COLO668 (cell line): Measurements from ENCODE around the gene RIN3.
"Not testable (repeated sequence)": the region's sequence is repeated elsewhere in the genome, so short reads cannot be mapped to it uniquely, and the experiment has no call there.

Source experiments
- DNase-seq: peaks from one replicate; lab custom pipeline; 2025; ENCODE audit not compliant: unreplicated experiment; lab: John Stamatoyannopoulos, UW

RIN3 gene

DNA sequence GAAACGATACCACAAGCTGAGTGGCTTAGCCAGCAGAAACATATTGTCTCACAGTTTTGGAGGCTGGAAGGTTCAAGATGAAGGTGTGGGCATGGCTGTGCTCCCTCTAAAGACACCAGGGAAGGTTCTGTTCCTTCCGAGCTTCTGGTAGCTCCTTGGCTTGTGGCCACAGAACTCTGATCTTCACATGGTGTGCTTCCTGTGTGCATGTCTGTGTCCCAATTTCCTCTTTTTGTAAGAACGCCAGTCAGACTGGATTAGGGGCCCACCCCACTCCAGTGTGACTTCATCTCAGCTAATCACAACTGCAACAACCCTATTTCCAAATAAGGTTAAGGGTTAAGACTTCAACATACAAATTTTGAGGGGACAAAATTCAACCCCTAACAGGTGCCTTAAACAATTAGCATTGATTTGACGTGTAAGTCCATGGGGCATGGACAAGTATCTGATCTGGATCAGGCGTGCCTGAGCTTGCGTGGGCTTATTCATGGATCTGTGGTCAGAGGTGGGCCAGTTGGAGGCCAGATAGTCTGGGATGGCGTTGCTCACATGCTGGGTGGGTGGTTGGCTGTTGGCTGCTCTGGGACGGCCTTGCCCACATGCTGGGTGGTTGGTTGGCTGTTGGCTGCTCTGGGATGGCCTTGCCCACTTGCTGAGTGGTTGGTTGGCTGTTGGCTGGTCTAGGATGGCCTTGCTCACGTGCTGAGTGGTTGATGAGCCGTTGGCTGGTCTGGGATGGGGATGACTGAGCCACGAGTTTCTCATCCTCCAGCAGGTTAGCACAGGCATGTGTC, 146.4 kb downstream of the RIN3 start:
- no peak for DNase-seq

DNA sequence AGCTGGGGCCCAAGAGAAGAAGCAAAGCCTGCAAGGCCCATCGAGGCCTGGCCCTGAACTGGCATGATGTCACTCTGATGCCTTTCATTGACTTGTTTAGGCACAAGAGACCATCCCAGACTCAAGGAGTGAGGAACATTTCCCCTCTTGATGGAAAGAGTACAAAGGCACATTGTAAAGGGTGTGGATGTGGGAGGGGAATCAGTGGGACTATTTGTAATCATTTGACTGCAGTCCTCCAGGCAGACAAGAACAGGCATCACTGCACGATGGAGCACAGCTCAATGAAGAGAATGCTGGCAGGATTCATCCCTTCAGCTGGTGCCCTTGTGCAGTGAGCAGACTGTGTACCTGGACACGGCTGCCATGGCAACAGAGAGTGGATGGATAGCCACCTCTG, 147.0 kb downstream of the RIN3 start:
- no peak for DNase-seq

GRCh38 chr14:92663049-92663448, 149.5 kb downstream of the RIN3 start:
- no peak for DNase-seq

GRCh38 chr14:92665661-92666110, 152.1 kb downstream of the RIN3 start:
- DNase-seq, result no peak

DNA sequence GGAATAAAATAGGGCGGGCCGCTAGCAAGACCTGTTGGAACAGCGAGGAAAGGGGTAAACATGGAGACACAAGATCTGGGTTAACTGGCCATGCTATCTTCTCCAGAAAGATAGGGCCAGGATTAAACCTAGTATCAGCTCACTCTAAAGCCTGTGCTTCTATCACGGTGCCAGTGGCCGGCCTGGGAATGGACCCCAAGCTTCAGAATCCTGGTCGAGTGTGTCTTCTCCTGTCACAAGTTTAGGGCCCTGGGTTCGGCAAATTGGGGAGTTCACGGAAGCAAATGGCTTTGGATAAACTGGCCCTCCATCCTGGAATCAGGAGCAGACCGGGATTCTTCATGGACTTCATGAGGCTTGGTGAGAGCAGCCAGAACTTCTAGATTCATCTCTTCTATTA, 152.7 kb downstream of the RIN3 start:
- no peak for DNase-seq

GRCh38 chr14:92668276-92668973, 154.8 kb downstream of the RIN3 start:
- DNase-seq, result no peak

DNA sequence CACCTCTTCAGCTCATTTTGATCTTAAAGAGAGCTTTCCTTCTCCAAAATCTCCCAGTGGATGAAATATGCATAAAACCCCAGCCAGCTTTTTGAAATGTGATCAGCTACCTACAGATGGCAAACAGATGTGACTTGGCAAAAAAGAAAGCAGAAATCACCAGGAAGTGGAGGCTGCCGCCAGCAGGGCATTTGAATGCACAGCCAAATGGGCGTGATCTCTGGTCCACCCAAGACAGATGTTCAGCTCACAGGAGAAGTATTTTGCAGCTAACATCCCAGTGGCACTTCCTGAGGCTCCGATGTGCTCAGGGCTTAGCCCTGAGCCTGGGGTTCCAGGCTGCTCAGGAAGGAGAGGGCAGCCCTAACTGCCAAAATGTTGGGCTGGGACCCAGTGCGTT, 156.6 kb downstream of the RIN3 start:
- DNase-seq, result no peak

DNA sequence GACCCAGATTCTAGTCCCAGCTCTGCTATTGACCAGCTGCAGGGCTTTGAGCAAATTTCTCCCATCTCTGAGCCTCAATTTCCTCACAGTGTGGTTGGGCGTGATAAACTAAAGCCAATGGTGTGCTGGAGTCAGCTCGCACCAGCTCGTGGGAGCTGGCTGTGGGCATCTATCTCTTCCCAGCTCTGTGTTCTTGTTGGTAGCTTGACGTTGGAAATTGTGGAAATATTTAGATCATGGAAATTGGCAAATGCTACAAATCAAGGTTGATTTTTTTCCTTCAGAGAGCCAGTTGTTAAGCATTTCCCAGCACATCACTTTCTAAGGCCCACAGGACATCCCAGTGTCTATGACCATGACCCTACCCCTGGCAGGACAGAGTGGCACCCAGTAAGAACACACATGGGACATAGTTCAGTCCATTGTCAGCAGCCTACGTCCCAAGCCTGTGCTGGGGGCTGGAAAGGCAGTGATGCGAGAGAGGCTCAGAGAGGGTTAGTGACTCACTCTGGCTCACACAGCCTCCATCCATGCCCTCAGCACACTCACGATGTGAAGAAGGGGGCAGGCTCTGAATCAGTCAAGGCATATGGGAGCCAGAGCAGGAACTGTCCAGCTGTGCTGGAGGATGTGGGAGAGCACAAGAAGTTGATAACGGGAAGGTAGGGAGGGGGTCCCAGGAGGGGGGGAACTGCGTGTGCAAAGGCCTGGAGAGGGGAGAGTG, 157.2 kb downstream of the RIN3 start:
- DNase-seq, result no peak

DNA sequence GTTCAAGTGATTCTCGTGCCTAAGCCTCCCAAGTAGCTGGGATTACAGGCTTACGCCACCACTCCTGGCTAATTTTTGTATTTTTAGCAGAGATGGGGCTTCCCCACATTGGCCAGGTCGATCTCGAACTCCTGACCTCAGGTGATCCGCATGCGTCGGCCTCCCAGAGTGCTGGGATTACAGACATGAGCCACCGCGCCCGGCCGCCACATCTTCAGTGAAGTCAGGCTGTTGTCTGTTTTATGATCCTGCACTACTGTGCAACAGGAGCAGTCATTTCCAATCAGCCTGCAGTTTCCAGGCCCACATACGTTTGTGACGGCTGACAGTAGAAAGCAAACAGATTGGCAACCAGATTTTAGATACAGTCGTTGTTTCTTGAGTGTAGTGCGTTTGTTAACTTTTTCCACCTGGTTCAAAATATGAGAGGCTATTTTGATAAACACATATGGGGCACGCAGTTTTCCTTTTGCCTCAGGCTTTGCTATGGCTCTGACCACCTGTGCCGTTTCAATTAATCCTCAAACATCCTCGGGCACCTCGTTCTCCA, 160.1 kb downstream of the RIN3 start:
- DNase-seq, result no peak

DNA sequence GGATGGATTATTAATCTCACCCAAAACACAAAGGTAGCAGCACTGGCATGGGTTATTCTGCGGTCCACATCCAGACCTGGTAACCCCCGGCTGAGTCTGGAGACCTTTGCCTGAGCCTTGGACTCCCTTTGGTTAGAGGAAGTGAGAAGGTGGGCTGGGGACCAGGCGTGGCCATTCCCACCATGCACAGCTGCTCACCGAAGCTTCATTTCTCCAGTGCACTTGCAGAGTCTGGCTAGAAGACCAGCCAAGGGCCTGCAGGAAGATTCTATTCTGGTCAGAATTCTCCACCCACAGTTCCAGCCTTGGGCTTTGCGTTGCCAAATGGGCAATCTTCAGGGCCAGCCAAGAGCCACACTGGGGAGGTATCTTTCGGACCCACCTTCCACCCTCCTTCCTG, 161.8 kb downstream of the RIN3 start:
- no peak for DNase-seq

- no peak for DNase-seq
These were observed 162.4 kb downstream of the RIN3 start for GRCh38 chr14:92675976-92676375.

DNA sequence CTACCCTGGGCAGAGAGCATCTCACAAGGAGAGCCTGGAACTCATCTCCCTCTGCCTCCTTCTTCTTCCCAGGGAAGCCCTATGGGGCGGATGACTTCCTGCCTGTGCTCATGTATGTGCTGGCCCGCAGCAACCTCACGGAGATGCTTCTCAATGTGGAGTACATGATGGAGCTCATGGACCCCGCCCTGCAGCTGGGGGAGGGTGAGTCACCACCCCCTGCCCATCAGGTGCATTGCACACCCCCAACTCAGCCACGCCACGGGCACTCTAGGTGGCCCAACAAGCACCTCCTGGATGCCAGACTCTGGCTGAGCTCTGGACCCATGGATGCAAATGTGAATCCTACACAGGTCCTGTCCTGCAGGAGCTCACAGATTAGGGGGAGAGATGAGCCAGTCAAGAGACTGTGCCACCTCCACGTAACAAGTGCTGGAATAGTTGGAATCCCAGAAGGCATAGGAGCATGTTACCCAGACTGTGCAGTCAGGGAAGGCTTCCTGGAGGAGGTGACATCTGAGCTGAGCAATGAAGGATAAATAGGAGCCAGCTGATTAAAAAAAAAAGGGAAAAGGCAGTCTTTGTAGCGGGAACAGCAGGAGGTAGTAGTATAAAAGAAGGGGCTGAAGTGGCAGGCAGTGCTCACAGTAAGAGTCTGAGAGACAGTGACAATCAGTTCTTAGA, 163.0 kb downstream of the RIN3 start:
- DNase-seq, result no peak

GRCh38 chr14:92677087-92677668, 163.6 kb downstream of the RIN3 start:
- DNase-seq, result no peak

DNA sequence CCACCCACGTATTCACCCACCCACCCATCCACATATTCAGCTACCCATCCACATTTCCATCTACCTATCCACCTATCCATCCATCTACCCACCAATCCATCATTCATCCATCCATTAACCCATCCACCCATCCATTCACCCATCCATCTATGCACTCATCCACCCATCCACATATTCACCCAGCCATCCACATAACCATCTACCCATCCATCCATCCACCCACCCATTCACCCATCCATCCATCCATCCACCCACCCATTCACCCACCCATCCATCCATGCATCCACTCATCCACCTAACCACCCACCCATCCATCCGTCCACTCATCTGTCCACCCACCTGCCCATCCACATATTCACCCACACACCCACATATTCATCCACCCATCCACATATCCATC, 164.4 kb downstream of the RIN3 start:
- no peak for DNase-seq

GRCh38 chr14:92678766-92679165, 165.2 kb downstream of the RIN3 start:
- DNase-seq, result no peak

GRCh38 chr14:92679246-92679645, 165.7 kb downstream of the RIN3 start:
- no peak for DNase-seq

DNA sequence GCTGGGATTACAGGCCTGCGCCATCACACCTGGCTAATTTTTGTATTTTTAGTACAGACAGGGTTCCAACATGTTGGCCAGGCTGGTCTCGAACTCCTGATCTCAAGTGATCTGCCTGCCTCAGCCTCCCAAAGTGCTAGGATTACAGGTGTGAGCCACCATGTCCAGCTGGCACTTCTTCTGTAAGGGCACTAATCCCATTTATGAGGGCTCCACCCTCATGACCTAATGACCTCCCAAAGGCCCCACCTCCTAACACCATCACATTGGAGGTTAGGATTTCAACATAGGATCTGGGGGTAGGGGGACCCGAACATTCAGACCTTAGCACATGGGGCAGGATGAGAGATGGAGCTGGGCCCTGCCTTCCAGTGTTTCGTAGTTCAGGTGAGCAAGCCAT, 166.7 kb downstream of the RIN3 start:
- DNase-seq, result not testable (repeated sequence)

DNA sequence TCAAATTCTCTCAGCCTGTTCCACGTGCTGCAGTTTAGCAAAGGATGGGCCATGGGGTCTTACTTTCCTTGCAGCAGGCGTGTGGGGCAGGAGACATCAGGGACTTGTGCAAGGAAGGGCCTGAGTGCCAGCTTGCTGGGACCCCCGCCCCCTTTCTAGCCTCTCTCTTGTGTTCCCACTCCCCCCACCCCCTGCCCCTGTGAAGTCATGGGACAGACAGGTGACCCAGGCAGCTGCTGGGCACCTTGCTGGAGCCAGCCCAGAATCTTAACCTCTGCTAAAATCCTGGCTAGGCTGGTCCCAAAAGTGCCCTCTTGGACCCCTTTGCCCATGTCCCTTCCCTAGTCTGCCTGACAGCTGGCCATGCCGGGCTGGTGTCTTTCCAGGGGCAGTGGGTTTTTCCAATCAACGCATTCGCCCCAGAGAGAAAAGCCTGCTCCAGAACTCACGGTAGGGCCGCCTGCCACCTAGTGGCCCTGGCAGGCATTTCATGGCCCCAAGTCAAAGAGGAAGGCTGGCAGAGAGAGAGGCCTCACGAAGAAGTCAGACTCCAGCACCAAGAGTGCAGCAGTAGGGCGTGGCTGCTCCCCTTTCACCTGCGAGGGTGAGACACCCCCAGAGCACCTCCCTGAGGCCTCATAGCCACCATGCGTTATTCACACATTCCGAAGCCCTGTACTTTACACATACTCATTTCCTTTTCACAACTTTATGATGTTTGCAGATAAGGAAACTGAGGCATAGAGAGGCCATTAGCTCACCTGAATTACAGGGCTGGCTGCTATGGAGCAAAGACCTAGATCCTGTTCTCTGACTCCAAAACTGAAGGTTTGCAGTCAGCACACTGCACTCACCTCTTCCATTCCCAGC, 167.4 kb downstream of the RIN3 start:
- peak; percentile 67 for DNase-seq

DNA sequence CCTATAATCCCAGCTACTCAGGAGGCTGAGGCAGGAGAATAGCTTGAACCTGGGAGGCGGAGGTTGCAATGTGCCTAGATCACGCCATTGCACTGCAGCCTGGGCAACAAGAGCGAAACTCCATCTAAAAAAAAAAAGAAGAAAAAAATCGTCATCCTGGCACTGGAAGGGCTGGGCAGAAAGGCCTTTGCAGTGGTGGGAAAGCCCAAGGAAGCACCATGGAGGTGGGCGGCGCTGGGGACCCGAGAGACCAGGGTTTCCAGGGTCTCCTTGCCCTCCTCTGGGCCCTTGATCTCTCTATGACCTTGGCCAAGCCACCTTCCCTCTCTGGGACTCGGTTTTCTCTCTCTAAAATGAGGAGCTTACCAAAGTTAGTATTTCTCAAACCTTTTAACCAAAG, 169.5 kb downstream of the RIN3 start:
- no peak for DNase-seq
